Fibroblast of the aortic adventitia (primary cell): ENCODE results near the gene KYNU. TPM values are rescaled to one million over a fixed set of nuclear protein-coding genes. Genes with fewer than 3 reads are reported as not detected.
"Not testable (repeated sequence)": the region's sequence is repeated elsewhere in the genome, so short reads cannot be mapped to it uniquely, and the experiment has no call there.

Experiments used
- DNase-seq: peaks from one replicate; pipeline ENCODE4 v3.0.0-alpha.2; 2010; ENCODE audit warnings: low read depth
- H3K4me3 ChIP-seq: 2 replicates; pipeline ENCODE4 v1.5.1; 2011; ENCODE audit warnings: low read depth, mild to moderate bottlenecking, control low read depth, low read length, moderate library complexity
- total RNA-seq: library from RNA; depleted of rRNA; stranded (reverse); fragments of >200 nt; gene quantifications from 2 replicates; pipeline ENCODE4 v1.2.3, GENCODE V29; 2012; ENCODE audit warnings: low replicate concordance
- TF ChIP-seq, protein P1 (sequence below): IDR thresholded peaks from 2 replicates; pipeline ENCODE4 v1.5.1; 2011; ENCODE audit warnings: mild to moderate bottlenecking, low read length, control low read depth, inconsistent platforms; ENCODE audit not compliant: insufficient read depth

Gene KYNU
- total RNA-seq, 1 donor: 1.3 TPM

GRCh38 chr2:142863485-142863961 lies 13.9 kb upstream of the KYNU start:
- TF ChIP-seq, protein P1, sequence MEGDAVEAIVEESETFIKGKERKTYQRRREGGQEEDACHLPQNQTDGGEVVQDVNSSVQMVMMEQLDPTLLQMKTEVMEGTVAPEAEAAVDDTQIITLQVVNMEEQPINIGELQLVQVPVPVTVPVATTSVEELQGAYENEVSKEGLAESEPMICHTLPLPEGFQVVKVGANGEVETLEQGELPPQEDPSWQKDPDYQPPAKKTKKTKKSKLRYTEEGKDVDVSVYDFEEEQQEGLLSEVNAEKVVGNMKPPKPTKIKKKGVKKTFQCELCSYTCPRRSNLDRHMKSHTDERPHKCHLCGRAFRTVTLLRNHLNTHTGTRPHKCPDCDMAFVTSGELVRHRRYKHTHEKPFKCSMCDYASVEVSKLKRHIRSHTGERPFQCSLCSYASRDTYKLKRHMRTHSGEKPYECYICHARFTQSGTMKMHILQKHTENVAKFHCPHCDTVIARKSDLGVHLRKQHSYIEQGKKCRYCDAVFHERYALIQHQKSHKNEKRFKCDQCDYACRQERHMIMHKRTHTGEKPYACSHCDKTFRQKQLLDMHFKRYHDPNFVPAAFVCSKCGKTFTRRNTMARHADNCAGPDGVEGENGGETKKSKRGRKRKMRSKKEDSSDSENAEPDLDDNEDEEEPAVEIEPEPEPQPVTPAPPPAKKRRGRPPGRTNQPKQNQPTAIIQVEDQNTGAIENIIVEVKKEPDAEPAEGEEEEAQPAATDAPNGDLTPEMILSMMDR: no peak
- DNase-seq: peak; percentile 34
- no peak overlapping the region for H3K4me3 ChIP-seq

GRCh38 chr2:142864605-142865004 lies 12.9 kb upstream of the KYNU start:
- H3K4me3 ChIP-seq, DNase-seq: not testable (repeated sequence)

DNA sequence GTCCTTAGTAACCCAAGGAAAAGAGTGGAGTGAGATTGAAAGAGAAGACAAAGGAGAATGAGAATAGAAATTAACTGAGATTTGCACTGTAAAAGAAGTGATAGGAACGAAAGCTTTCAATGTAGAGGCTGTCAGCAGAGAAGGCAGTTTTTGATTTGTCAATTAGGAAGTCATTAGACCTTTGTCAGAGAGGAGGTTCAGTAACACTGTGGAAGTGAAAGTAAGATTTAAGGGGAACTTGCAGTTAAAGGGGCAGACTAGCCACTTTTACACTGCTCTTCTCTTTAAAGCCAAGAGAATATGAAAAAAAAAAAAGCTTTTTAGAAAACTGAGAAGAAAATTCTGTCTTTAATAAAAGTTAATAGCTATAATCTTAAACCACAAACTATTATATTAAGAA lies 11.5 kb upstream of the KYNU start:
- no peak overlapping the region for H3K4me3 ChIP-seq
- peak; percentile 37 for DNase-seq
- TF ChIP-seq, protein P1: no peak

- H3K4me3 ChIP-seq: no peak overlapping the region
- DNase-seq: no peak
- TF ChIP-seq, protein P1: no peak
Observed at GRCh38 chr2:142866426-142866825, 11.0 kb upstream of the KYNU start.

- peak; percentile 28 for DNase-seq
Observed at GRCh38 chr2:142867136-142867535, 10.3 kb upstream of the KYNU start.

GRCh38 chr2:142868229-142868762 lies 9.2 kb upstream of the KYNU start:
- no peak overlapping the region for H3K4me3 ChIP-seq
- TF ChIP-seq, protein P1: no peak
- peak; percentile 42 for DNase-seq

More at GRCh38 chr2:142867136-142867535, 10.3 kb upstream of the KYNU start:
- TF ChIP-seq, protein P1: no peak
- no peak overlapping the region for H3K4me3 ChIP-seq

DNA sequence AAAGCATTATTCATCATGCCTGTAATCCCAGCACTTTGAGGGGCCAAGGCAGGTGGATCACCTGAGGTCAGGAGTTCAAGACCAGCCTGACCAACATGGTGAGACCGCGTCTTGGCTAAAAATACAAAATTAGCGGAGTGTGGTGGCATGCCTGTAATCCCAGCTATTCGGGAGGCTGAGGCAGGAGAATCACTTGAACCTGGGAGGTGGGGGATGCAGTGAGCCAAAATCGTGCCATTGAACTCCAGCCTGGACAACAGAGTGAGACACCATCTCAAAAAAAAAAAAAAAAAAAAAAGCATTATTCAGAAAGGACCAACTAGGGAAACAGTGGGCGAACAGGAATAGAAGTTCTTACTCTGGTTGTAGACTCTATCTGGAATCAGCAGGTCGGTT lies 8.4 kb upstream of the KYNU start:
- DNase-seq, H3K4me3 ChIP-seq: not testable (repeated sequence)

- TF ChIP-seq, protein P1: no peak
- no peak for DNase-seq
- H3K4me3 ChIP-seq: no peak overlapping the region
Observed at GRCh38 chr2:142869461-142870106, 7.9 kb upstream of the KYNU start.
